ENCODE data around the gene TMEM37. TPM values are rescaled to one million over a fixed set of nuclear protein-coding genes. Genes with fewer than 3 reads are reported as not detected.

TMEM37 gene
- total RNA-seq, 2 donors from 2014 or later, result 24.3 to 52.1 TPM

DNA sequence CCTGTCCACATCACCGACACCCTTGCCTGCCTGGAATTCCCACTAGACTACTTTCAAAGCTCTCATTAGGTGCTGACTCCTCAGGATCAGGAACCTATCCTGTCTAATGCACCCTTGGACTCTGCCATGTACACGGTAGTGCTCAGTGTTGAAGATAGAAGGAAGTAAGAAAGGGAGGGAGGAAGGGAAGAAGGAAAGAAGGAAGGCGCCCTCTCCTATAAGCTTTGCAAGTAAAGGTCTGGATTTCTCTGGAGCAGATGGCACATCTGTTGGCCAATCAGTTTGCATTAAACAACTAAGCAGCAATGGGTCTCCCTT is 47.3 kb downstream of the TMEM37 start:
- no peak overlapping the region for H3K27ac ChIP-seq
- no peak overlapping the region for H3K4me3 ChIP-seq
- no peak overlapping the region for H3K9ac ChIP-seq (ENCODE audit: low read depth in 2 of 2, low read length in 2 of 2)
- no peaks in the 10 kb centered on the region for H3K9me3 ChIP-seq
- TF ChIP-seq, protein P1, sequence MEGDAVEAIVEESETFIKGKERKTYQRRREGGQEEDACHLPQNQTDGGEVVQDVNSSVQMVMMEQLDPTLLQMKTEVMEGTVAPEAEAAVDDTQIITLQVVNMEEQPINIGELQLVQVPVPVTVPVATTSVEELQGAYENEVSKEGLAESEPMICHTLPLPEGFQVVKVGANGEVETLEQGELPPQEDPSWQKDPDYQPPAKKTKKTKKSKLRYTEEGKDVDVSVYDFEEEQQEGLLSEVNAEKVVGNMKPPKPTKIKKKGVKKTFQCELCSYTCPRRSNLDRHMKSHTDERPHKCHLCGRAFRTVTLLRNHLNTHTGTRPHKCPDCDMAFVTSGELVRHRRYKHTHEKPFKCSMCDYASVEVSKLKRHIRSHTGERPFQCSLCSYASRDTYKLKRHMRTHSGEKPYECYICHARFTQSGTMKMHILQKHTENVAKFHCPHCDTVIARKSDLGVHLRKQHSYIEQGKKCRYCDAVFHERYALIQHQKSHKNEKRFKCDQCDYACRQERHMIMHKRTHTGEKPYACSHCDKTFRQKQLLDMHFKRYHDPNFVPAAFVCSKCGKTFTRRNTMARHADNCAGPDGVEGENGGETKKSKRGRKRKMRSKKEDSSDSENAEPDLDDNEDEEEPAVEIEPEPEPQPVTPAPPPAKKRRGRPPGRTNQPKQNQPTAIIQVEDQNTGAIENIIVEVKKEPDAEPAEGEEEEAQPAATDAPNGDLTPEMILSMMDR (IDR thresholded peaks at IDR 0.05), result no peak
- no peak for DNase-seq
- intact Hi-C loops (cut with DNase I), result loop anchor here (5.0 kb wide), 1 partner anchor 57 kb away; no protein-coding TSS in a partner anchor
- no peaks in the 10 kb centered on the region for H3K4me1 ChIP-seq
- H3K27me3 ChIP-seq, result no peaks in the 10 kb centered on the region
- H3K36me3 ChIP-seq, result no peaks in the 10 kb centered on the region

DNA sequence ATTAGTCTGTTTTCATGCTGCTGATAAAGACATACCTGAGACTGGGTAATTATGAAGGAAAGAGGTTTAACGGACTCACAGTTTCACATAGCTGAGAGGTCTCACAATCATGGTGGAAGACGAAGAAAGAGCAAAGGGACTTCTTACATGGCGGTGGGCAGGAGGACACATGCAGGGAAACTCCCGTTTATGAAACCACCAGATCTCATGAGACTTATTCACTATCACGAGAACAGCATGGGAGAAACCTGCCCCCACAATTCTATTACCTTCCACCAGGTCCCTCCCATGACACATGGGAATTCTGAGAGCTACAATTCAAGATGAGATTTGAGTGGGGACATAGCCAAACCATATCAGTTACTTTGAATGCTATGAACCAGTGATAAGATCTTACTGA is 48.5 kb downstream of the TMEM37 start:
- intact Hi-C loops (cut with DNase I), result no loop called here
- H3K27me3 ChIP-seq, result no peaks in the 10 kb centered on the region
- H3K9me3 ChIP-seq, result no peaks in the 10 kb centered on the region
- H3K36me3 ChIP-seq, result no peaks in the 10 kb centered on the region
- TF ChIP-seq, protein P1 (IDR thresholded peaks at IDR 0.05), result no peak
- no peak overlapping the region for H3K9ac ChIP-seq (ENCODE audit: low read depth in 2 of 2, low read length in 2 of 2)
- H3K4me1 ChIP-seq, result no peaks in the 10 kb centered on the region
- H3K4me3 ChIP-seq, result no peak overlapping the region
- peak; percentile 10 for DNase-seq
- H3K27ac ChIP-seq, result no peak overlapping the region

DNA sequence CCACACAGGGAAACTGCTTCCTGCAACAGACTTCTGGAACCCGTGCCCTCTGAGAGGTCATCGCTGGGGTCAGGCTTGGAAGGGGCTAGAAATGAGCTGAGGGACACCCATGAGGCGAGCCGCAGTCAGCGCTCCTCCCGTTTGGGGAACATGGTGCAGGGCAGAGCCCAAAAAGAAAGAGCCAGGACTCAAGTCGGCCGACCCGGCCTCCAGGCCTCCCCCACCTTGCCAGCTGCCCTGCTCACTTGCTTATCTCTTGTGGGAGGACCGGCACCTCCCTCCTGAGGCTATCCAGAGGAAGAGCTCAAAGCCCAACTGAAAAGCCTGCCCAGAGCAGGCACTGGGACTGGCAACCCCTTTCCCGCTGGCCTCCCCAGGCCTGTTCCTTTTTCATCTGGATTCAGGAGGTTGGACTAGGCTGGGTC is 49.1 kb downstream of the TMEM37 start:
- Histone ChIP-seq H3K4me1 (no peaks in the 10 kb centered on the region), H3K27ac (no peak overlapping the region), H3K9me3 (no peaks in the 10 kb centered on the region), H3K9ac (ENCODE audit: low read depth in 2 of 2, low read length in 2 of 2) (no peak overlapping the region), H3K27me3 (no peaks in the 10 kb centered on the region), H3K36me3 (no peaks in the 10 kb centered on the region), H3K4me3 (no peak overlapping the region)
- peak; percentile 15 for DNase-seq
- TF ChIP-seq, protein P1 (IDR thresholded peaks at IDR 0.05), result no peak
- intact Hi-C loops (cut with DNase I), result no loop called here

DNA sequence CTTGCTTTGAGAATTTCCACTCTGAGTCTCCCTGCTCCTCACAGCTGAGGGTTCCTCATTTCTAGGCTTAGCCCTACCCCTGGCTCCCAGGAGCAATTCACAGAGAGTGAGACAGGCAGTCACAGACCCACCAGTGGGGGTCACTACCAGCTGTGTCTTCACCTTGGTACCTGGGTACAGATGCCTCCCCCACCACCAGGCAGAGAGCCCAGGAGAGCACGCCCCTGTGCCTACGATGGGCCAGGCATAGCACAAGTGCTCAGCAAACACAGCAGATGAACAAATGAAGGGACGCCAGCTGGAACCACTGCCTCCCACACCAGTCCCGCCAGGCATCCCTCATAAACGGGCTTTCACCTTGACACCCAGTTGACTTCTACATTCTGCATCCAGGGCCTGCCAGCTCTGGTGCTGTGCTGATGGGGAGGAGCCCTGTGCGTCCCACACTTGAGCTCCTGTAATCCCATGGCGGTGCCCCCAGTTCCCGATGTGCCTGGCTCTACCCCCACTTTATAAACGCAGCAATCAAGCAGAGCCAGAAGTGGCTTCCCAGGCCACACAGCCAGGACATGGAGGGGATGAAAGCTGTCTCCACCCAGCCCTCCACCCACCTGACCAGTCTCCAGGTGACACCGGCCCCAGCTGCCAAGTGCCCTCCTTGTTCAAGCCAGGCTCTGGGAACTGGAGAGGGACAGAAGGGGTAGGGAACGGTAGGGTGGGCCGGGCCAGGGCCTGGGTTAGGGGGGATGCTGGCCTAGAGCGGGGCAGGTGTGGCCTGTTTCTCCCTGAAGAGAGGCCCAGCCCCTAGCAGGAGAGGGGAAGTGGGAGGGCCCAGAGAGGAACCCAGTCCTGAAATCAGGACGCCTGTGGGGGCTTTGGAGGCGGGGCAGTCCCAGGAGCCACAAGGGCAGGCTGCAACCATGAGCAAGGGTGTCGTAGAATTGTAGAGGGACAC is 50.1 kb downstream of the TMEM37 start:
- intact Hi-C loops (cut with DNase I), result no loop called here
- Histone ChIP-seq H3K27ac (no peak overlapping the region), H3K9me3 (no peaks in the 10 kb centered on the region), H3K4me1 (no peaks in the 10 kb centered on the region), H3K4me3 (no peak overlapping the region), H3K27me3 (no peaks in the 10 kb centered on the region), H3K36me3 (no peaks in the 10 kb centered on the region), H3K9ac (ENCODE audit: low read depth in 2 of 2, low read length in 2 of 2) (no peak overlapping the region)
- TF ChIP-seq, protein P1 (IDR thresholded peaks at IDR 0.05), result no peak
- DNase-seq, result peak; percentile 12

DNA sequence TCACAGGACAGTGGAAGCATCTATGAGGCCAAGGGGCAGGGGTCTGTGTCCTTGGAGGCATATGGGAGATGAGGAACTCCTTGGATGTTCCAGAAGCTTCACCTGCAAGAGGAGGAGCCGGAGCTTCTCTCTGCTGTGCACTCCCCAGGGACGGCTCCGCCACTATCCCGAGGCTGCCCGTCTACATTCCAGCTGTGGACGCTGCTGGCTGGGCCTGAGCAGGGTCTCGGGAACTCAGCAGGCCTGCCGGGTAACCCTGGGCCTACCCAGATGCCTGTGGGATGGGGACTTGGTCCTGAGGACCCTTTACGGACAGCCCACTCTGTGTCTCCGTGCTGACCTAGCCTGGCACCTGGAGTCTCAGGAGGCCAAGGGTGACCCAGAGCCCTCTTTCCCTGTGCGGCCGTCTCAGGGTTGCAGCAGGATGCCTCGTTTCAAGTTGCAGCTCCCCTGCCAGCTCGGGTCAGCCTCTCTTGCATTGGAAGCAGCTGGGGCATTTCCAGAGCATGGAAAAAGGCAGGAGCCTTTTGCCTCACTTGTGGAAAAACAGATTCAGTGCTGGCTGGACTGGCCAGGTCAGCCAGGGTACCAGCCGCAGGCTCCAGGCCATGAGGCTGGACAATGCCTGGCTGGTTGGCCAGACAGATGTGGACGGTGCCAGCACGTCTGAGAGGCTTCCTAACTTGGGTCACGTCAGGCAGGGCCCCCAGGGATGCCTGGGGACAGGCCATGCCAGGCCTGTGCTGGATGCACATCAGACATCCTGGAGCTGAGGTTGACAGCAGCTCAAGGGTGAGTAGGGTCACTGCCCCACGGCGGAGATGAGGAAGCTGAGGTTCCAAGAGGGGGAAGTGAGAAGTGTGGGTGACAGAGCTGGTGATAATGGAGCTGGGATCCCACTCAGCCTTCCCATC is 51.1 kb downstream of the TMEM37 start:
- Histone ChIP-seq H3K27me3 (no peaks in the 10 kb centered on the region), H3K4me1 (no peaks in the 10 kb centered on the region), H3K9me3 (no peaks in the 10 kb centered on the region), H3K9ac (ENCODE audit: low read depth in 2 of 2, low read length in 2 of 2) (no peak overlapping the region), H3K4me3 (no peak overlapping the region), H3K36me3 (no peaks in the 10 kb centered on the region), H3K27ac (no peak overlapping the region)
- DNase-seq, result no peak
- intact Hi-C loops (cut with DNase I), result no loop called here
- TF ChIP-seq, protein P1 (IDR thresholded peaks at IDR 0.05), result no peak
